ENCODE results near the gene DTWD1.

DNA sequence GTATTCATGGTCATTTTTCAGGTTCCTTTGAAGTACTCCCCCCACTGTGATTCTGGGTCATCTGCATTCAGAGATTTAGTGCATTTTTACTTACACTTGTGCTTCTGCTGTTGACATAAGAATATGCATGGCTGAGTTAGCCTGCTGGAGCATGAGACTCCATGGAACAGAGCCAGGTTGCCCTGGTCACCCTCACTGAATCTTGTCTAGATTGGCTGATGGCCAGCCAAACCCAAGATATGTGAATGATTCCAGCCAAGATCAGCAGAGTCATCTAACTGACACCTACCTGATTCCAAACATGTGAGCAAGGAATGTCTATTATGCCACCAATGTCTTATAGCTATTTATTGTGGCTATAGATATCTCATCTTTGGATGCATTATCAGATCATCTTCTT is 25.1 kb downstream of the DTWD1 start:
- TF ChIP-seq CTBP1 (IDR thresholded peaks at IDR 0.05; ENCODE audit: borderline replicate concordance) = no peak
- TF ChIP-seq ARNT (IDR thresholded peaks at IDR 0.05) = no peak
- TF ChIP-seq SP1 (IDR thresholded peaks at IDR 0.05) = no peak
- TF ChIP-seq NFRKB (IDR thresholded peaks at IDR 0.05) = no peak
- TF ChIP-seq TARDBP (IDR thresholded peaks at IDR 0.05) = no peak
- no peak for TF ChIP-seq ELF4 (IDR thresholded peaks at IDR 0.05)
- no peak for TF ChIP-seq HDGF (IDR thresholded peaks at IDR 0.05; ENCODE audit: borderline replicate concordance)
- no peak for TF ChIP-seq LEF1 (IDR thresholded peaks at IDR 0.05; ENCODE audit: borderline replicate concordance)
- TF ChIP-seq L3MBTL2 (conservative IDR thresholded peaks at IDR 0.05) = no peak
- no peak for TF ChIP-seq ZNF384 (IDR thresholded peaks at IDR 0.05)
- no peak for TF ChIP-seq FOXA1 (IDR thresholded peaks at IDR 0.05)
